Endodermal cell (in vitro differentiated cells): ENCODE measurements around the gene IQCE. TPM values are rescaled to one million over a fixed set of nuclear protein-coding genes. Genes with fewer than 3 reads are reported as not detected.

Experiments used
- DNase-seq: peaks from one replicate; pipeline ENCODE4 v3.0.0-alpha.2; 2017
- H3K27ac ChIP-seq: 2 replicates; pipeline ENCODE4 v1.5.1; 2013; ENCODE audit warnings: mild to moderate bottlenecking, low read depth, low read length, moderate library complexity
- H3K27me3 ChIP-seq: 2 replicates; pipeline ENCODE4 v1.6.1; 2013; ENCODE audit warnings: mild to moderate bottlenecking, low read length, moderate library complexity; ENCODE audit not compliant: insufficient read depth, control insufficient read depth, poor library complexity, severe bottlenecking
- H3K36me3 ChIP-seq: 2 replicates; pipeline ENCODE4 v1.7.0; 2013; ENCODE audit warnings: mild to moderate bottlenecking, low read length, moderate library complexity; ENCODE audit not compliant: control insufficient read depth, insufficient read depth
- H3K4me1 ChIP-seq: one replicate; pipeline ENCODE4 v1.7.0; 2013; ENCODE audit warnings: low read length; ENCODE audit not compliant: control insufficient read depth, insufficient read depth
- H3K4me3 ChIP-seq: 2 replicates; pipeline ENCODE4 v1.5.1; 2013; ENCODE audit warnings: mild to moderate bottlenecking, low read length, moderate library complexity
- H3K9ac ChIP-seq: 2 replicates; pipeline ENCODE4 v1.6.1; 2013; ENCODE audit warnings: mild to moderate bottlenecking, low read length, moderate library complexity; ENCODE audit not compliant: poor library complexity, severe bottlenecking; ENCODE audit errors: extremely low read depth
- H3K9me3 ChIP-seq: 2 replicates; pipeline ENCODE4 v1.6.1; 2013; ENCODE audit warnings: mild to moderate bottlenecking, low read length, moderate library complexity; ENCODE audit not compliant: control insufficient read depth
- H3K27ac Mint-ChIP-seq: 2 replicates; pipeline ENCODE4 v1.8.0; 2020; ENCODE audit warnings: mixed read lengths
- H3K27me3 Mint-ChIP-seq: 2 replicates; pipeline ENCODE4 v1.8.0; 2021; ENCODE audit warnings: mild to moderate bottlenecking, mixed read lengths; ENCODE audit not compliant: insufficient read depth
- H3K36me3 Mint-ChIP-seq: 2 replicates; pipeline ENCODE4 v1.8.0; 2020; ENCODE audit warnings: low read depth, mixed read lengths
- H3K4me1 Mint-ChIP-seq: 2 replicates; pipeline ENCODE4 v1.8.0; 2020; ENCODE audit warnings: mixed read lengths
- H3K4me3 Mint-ChIP-seq: 2 replicates; pipeline ENCODE4 v1.8.0; 2020; ENCODE audit warnings: mild to moderate bottlenecking, moderate library complexity, mixed read lengths
- H3K9me3 Mint-ChIP-seq: 2 replicates; pipeline ENCODE4 v1.8.0; 2020; ENCODE audit warnings: mild to moderate bottlenecking, mixed read lengths
- CTCF ChIP-seq: fragments of 200-600 bp; sonication (generic); conservative IDR thresholded peaks from 2 replicates; pipeline ENCODE4 v1.5.0; 2021; ENCODE audit warnings: antibody characterized with exemption, mild to moderate bottlenecking
- WGBS, 2 experiments: methylation state at CpG; one replicate each; pipeline versions ENCODE4 v1.1.5 to v1.1.7; 2013; ENCODE audit warnings: missing lambda C conversion rate in 2 of 2, mixed read lengths in 1 of 2; ENCODE audit not compliant: insufficient coverage in 1 of 2, insufficient read length in 1 of 2; 5-methylcytosine and 5-hydroxymethylcytosine counted together
- total RNA-seq, 2 donors: library from RNA; stranded (reverse); fragmentation: NEBNext Ultra II Directional in 1 of 2; extraction: Animal tissue kit (Norgen Biotek cat#: 25700) in 1 of 2; gene quantifications; 2 replicates in 1 of 2; 3 replicates in 1 of 2; pipeline ENCODE4 v1.2.1, GENCODE V29; 2021

The IQCE gene
- total RNA-seq, 2 donors from 2014 or later, result 15.4 to 20.8 TPM

GRCh38 chr7:2582006-2582735, 23.4 kb downstream of the IQCE start:
- Histone ChIP-seq H3K27ac (no peak overlapping the region), H3K9me3 (no peaks in the 10 kb centered on the region), H3K36me3 (no peaks in the 10 kb centered on the region), H3K9ac (no peak overlapping the region), H3K4me3 (no peak overlapping the region), H3K27me3 (no peaks in the 10 kb centered on the region), H3K4me1 (no peaks in the 10 kb centered on the region)
- H3K36me3 Mint-ChIP-seq, result peaks cover 25% of the 10 kb centered on the region
- H3K4me1 Mint-ChIP-seq, result no peaks in the 10 kb centered on the region
- TF ChIP-seq CTCF, result no peak
- no peak overlapping the region for H3K27ac Mint-ChIP-seq
- no peak overlapping the region for H3K4me3 Mint-ChIP-seq
- DNase-seq, result no peak
- H3K27me3 Mint-ChIP-seq, result no peaks in the 10 kb centered on the region
- H3K9me3 Mint-ChIP-seq, result no peaks in the 10 kb centered on the region
- WGBS, 2 experiments, result 89 to 90% methylated on average over 4 to 24 of the region's 24 CpGs

- no peak for DNase-seq
- no peaks in the 10 kb centered on the region for H3K4me1 ChIP-seq
- H3K36me3 Mint-ChIP-seq, result peaks cover 30% of the 10 kb centered on the region
- no peak overlapping the region for H3K27ac ChIP-seq
- H3K27me3 Mint-ChIP-seq, result no peaks in the 10 kb centered on the region
- no peaks in the 10 kb centered on the region for H3K27me3 ChIP-seq
- H3K27ac Mint-ChIP-seq, result no peak overlapping the region
- H3K4me1 Mint-ChIP-seq, result no peaks in the 10 kb centered on the region
- WGBS, 2 experiments, result 96 to 97% methylated on average over 19 to 44 of the region's 54 CpGs
- no peak overlapping the region for H3K4me3 ChIP-seq
- H3K36me3 ChIP-seq, result no peaks in the 10 kb centered on the region
- H3K9ac ChIP-seq, result no peak overlapping the region
- no peak overlapping the region for H3K4me3 Mint-ChIP-seq
- no peaks in the 10 kb centered on the region for H3K9me3 ChIP-seq
- TF ChIP-seq CTCF, result no peak
- H3K9me3 Mint-ChIP-seq, result no peaks in the 10 kb centered on the region
Observed at GRCh38 chr7:2583798-2584580, 25.2 kb downstream of the IQCE start.

- Mint-ChIP-seq H3K4me1 (no peaks in the 10 kb centered on the region), H3K9me3 (no peaks in the 10 kb centered on the region), H3K4me3 (no peak overlapping the region), H3K27me3 (no peaks in the 10 kb centered on the region), H3K36me3 (peaks cover 35% of the 10 kb centered on the region), H3K27ac (no peak overlapping the region)
- H3K4me3 ChIP-seq, result no peak overlapping the region
- TF ChIP-seq CTCF, result no peak
- peaks cover 3% of the 10 kb centered on the region for H3K36me3 ChIP-seq
- DNase-seq, result no peak
- no peaks in the 10 kb centered on the region for H3K9me3 ChIP-seq
- H3K27ac ChIP-seq, result no peak overlapping the region
- 91 to 94% methylated on average over 17 to 19 of the region's 19 CpGs for WGBS, 2 experiments
- no peaks in the 10 kb centered on the region for H3K4me1 ChIP-seq
- no peak overlapping the region for H3K9ac ChIP-seq
- H3K27me3 ChIP-seq, result no peaks in the 10 kb centered on the region
Observed at GRCh38 chr7:2585446-2585845, 26.7 kb downstream of the IQCE start.
